ENCODE data around the gene VIPR2.
"Not testable (repeated sequence)": the region's sequence is repeated elsewhere in the genome, so short reads cannot be mapped to it uniquely, and the experiment has no call there.

- TF ChIP-seq EZH2 (IDR thresholded peaks at IDR 0.05; ENCODE audit: borderline replicate concordance, low read depth, low read length, poor library complexity, severe bottlenecking); CTCF (conservative IDR thresholded peaks at IDR 0.05; ENCODE audit: low read depth, low read length): not testable (repeated sequence)
Measured at GRCh38 chr7:159123294-159123693, 21.4 kb downstream of the VIPR2 start.
